HG02763 (cell line): Measurements from ENCODE around the gene HOOK1.
A peak's percentile ranks its signal among the peaks of the same experiment; 100 is the strongest.
"Not testable (repeated sequence)": the region's sequence is repeated elsewhere in the genome, so short reads cannot be mapped to it uniquely, and the experiment has no call there.

ENCODE experiments used
- ATAC-seq: cut with Tn5 transposase; IDR thresholded peaks from one replicate; pipeline ENCODE4 v1.9.1; 2021; ENCODE audit warnings: mild to moderate bottlenecking, moderate library complexity; ENCODE audit not compliant: unreplicated experiment

HOOK1 gene

DNA sequence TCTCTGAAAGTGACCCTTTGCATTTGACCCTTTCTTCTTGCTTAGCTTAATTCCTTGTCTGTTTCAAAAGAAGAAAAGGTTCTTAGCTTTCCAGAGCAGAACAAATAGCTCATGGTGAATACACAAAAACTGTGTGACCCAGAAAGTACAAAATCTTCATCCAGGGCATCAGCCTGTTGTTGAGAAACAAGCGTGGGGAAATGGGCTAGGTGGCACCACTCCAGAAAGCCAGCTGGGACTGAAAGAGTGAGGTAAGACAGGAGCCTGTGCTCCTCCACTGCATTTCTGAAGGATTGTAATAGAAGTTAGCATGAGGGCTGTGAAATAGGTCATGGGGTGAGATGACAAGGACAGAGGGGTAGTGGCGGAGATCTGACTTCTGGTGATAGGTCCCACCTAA lies 66.0 kb downstream of the HOOK1 start:
- ATAC-seq, result no peak

GRCh38 chr1:59885160-59885832 lies 70.5 kb downstream of the HOOK1 start:
- no peak for ATAC-seq

- ATAC-seq, result no peak
Observed at GRCh38 chr1:59892841-59893811, 78.4 kb downstream of the HOOK1 start.

- ATAC-seq, result no peak
Observed at GRCh38 chr1:59897165-59897564, 82.4 kb downstream of the HOOK1 start.

GRCh38 chr1:59898927-59899326 lies 84.2 kb downstream of the HOOK1 start:
- ATAC-seq, result no peak

GRCh38 chr1:59900640-59901039 lies 85.9 kb downstream of the HOOK1 start:
- ATAC-seq, result no peak

GRCh38 chr1:59901770-59902388 lies 87.1 kb downstream of the HOOK1 start:
- ATAC-seq, result no peak

- peak; percentile 77 for ATAC-seq
Observed at GRCh38 chr1:59903141-59903754, 88.5 kb downstream of the HOOK1 start.

DNA sequence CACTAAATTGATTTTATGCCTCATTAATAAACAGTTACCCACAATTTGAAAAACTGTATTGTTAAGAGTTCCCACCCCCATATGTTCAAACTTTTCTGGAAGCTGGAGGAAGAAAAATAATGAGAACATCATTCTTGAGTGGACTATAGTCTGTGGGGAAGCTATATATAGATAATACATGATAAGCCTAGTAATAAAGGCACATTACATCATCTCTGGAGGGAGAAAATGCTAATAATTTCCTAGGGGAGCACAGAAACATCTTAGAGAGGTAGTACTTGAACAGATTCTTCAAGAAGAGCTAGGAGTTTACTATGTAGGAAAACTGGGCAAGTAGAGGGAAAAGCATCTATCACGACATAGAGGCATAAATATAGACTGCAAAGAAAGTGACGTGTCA lies 92.2 kb downstream of the HOOK1 start:
- ATAC-seq, result no peak

DNA sequence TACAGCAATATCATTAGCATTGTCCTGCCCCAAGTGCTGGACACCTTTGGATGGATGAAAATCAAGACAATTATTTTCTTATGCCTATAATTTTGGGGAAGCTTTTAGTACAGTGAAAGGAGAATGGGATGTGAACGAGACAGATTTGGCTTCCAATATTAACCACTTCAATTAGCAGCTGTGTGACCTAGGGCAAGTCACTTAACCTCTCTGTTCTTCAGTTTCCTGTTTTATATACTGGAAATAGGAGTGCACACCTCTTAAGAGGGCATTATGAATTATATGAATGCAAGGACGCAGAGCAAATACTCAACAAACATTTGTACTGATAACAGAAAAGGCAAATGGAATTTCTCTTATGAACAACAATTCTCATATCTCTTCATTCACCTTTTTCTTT lies 93.3 kb downstream of the HOOK1 start:
- ATAC-seq, result no peak

- ATAC-seq, result no peak
Observed at GRCh38 chr1:59908682-59909081, 93.9 kb downstream of the HOOK1 start.

- ATAC-seq, result not testable (repeated sequence)
Observed at GRCh38 chr1:59914791-59915286, 100.1 kb downstream of the HOOK1 start.

DNA sequence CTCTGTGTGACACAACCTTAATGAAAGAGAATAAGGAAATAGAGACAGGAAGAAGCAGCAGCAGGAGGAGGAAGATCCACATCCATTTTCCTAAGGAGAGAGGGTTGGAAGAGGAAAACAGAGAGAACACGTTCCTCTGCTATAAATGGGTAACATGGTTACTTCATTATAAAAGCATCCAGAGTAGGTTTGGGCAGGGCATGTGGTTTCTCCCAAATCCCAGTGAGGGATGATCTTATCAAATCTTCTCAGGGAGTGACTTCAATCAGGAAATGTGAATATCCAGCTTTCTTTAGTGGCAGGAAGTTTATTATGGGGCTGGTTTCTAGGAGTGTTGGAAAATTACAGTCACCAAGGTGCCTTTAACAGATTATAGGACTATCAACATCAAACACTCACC lies 100.8 kb downstream of the HOOK1 start:
- no peak for ATAC-seq

GRCh38 chr1:59917026-59917784 lies 102.5 kb downstream of the HOOK1 start:
- ATAC-seq, result no peak

- no peak for ATAC-seq
Observed at GRCh38 chr1:59917785-59918180, 103.0 kb downstream of the HOOK1 start.

- no peak for ATAC-seq
Observed at GRCh38 chr1:59919746-59920145, 105.0 kb downstream of the HOOK1 start.

- not testable (repeated sequence) for ATAC-seq
Observed at GRCh38 chr1:59921258-59921899, 106.6 kb downstream of the HOOK1 start.

DNA sequence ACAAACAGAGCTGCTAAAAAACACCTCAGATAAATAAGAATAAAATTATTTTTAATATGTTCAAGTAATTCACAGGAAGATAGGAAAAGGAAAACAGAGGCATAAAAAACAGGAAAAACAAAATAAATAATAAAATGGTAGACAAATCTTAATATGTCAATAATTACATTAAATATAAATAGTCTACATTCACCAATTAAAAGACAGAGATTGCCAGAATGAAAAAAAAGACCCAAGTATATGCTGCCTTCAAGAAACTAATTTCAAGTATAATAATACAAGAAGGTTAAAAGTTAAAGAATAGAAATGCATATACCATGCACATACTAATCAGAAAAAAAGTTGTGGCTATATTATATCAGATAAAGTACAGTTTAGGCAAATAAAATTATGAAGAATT lies 109.9 kb downstream of the HOOK1 start:
- no peak for ATAC-seq
